ENCODE measurements around the gene ANKRD23. TPM values are rescaled to one million over a fixed set of nuclear protein-coding genes. Genes with fewer than 3 reads are reported as not detected.

The ANKRD23 gene
- total and polyA plus RNA-seq, 2 of the 8 experiments (the other 6 are each of a cell fraction or from before 2014, with no cell fraction given), result 3.4 to 3.5 TPM

GRCh38 chr2:96838345-96839292 lies 5.2 kb downstream of the ANKRD23 start (continued):
- no peak for TF ChIP-seq SAP30 (IDR thresholded peaks at IDR 0.05; ENCODE audit: insufficient read depth, insufficient replicate concordance, low read length)

Data from H1 (cell line).